22Rv1 (cell line): ENCODE measurements around the gene HPSE2.

Experiments
- H3K27ac ChIP-seq: fragments of 450-650 bp; 2 replicates; pipeline ENCODE4 v1.5.1; 2017
- ZFX ChIP-seq: fragments of 450-650 bp; IDR thresholded peaks from 2 replicates; pipeline ENCODE4 v1.6.1; 2017; ENCODE audit warnings: antibody characterized with exemption, borderline replicate concordance
- TF ChIP-seq, protein P1 (sequence below): fragments of 450-650 bp; IDR thresholded peaks from 2 replicates; pipeline ENCODE4 v1.5.1; 2017; ENCODE audit warnings: mild to moderate bottlenecking

HPSE2 gene

GRCh38 chr10:98694883-98695282 is 540.8 kb downstream of the HPSE2 start:
- no peak overlapping the region for H3K27ac ChIP-seq
- TF ChIP-seq ZFX, result no peak
- TF ChIP-seq, protein P1, sequence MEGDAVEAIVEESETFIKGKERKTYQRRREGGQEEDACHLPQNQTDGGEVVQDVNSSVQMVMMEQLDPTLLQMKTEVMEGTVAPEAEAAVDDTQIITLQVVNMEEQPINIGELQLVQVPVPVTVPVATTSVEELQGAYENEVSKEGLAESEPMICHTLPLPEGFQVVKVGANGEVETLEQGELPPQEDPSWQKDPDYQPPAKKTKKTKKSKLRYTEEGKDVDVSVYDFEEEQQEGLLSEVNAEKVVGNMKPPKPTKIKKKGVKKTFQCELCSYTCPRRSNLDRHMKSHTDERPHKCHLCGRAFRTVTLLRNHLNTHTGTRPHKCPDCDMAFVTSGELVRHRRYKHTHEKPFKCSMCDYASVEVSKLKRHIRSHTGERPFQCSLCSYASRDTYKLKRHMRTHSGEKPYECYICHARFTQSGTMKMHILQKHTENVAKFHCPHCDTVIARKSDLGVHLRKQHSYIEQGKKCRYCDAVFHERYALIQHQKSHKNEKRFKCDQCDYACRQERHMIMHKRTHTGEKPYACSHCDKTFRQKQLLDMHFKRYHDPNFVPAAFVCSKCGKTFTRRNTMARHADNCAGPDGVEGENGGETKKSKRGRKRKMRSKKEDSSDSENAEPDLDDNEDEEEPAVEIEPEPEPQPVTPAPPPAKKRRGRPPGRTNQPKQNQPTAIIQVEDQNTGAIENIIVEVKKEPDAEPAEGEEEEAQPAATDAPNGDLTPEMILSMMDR, result no peak

- no peak for TF ChIP-seq ZFX
- TF ChIP-seq, protein P1, result no peak
- no peak overlapping the region for H3K27ac ChIP-seq
These were observed 541.6 kb downstream of the HPSE2 start for GRCh38 chr10:98694014-98694413.

- TF ChIP-seq, protein P1, result no peak
- no peak for TF ChIP-seq ZFX
- no peak overlapping the region for H3K27ac ChIP-seq
These were observed 548.0 kb downstream of the HPSE2 start for GRCh38 chr10:98687685-98688084.

DNA sequence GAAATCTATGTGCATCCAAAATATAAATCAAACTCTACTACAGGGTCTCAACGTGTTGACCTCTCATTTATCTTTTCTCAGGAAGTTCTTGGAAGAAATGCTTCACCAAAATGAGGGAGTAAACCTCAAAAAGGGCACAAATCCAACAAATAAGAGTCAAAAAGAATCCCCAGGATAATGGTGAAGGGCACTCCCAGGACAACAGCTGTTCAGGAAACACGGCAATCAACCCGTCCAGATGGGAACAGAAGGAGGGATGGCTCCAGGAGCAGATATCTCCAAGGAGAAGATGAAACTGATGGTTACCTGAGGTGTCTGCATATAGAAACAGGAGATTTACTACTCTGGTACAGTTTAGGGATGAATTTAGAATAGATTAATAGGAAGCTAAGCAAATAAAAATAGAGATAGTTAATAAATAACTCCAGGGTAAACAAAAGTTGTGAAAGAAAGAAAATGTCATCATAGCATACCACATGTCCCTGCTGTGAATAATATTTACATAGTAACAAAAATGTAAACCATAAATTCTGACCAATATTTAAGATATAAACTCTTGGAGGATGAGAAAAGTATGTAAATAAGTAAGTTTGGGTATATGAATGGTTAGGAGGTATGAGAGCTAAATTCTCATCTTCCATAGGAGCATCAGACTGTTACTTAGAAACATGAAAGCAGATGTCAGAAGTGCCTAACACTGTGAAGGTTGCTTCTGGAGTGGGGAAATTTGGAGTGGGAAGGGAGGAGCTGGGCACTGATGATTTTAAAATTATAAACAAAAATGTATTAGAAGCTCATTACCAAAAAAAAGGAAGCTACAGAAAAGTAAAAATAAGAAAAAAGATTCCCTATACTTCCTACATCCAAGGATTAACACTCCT is 551.4 kb downstream of the HPSE2 start:
- peak overlapping the region; percentile 59 for H3K27ac ChIP-seq
- TF ChIP-seq ZFX, result no peak
- TF ChIP-seq, protein P1, result no peak

DNA sequence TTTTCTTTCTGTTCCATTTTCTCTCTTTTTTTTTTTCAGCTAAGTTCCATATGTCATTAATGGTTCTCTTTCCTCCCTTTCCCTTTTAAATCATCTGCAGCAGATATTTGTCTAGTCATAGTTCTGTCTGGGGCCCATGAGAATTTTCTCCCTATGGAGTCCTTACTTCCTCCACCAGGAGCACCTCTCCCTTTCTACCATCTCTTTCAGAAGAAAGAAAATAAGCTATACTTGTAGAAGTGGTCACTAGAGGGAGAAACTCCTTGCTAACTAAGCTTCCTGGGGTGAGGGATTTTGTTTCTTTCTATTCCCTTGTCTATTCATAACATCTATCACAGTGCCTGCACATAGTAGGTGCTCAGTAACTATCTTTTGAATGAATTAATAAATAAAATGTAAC is 558.8 kb downstream of the HPSE2 start:
- no peak overlapping the region for H3K27ac ChIP-seq
- TF ChIP-seq, protein P1, result no peak
- TF ChIP-seq ZFX, result no peak

GRCh38 chr10:98675902-98676301 is 559.8 kb downstream of the HPSE2 start:
- no peak overlapping the region for H3K27ac ChIP-seq
- TF ChIP-seq, protein P1, result no peak
- no peak for TF ChIP-seq ZFX

GRCh38 chr10:98673171-98673782 is 562.4 kb downstream of the HPSE2 start:
- no peak overlapping the region for H3K27ac ChIP-seq
- TF ChIP-seq, protein P1, result no peak
- no peak for TF ChIP-seq ZFX
